HK-2 (cell line): ENCODE results near the gene XKR7.
A peak's percentile ranks its signal among the peaks of the same experiment; 100 is the strongest.
"Not testable (repeated sequence)": the region's sequence is repeated elsewhere in the genome, so short reads cannot be mapped to it uniquely, and the experiment has no call there.

ENCODE experiments used
- DNase-seq: peaks from one replicate; pipeline ENCODE4 v3.0.0-alpha.2; 2018; ENCODE audit not compliant: unreplicated experiment

XKR7 gene

GRCh38 chr20:31967830-31968249 is at the start of gene XKR7:
TSS of gene XKR7 (plus strand) at chr20:31968151. CDS start at chr20:31968176, 25 bp downstream.
- peak; percentile 84 for DNase-seq

DNA sequence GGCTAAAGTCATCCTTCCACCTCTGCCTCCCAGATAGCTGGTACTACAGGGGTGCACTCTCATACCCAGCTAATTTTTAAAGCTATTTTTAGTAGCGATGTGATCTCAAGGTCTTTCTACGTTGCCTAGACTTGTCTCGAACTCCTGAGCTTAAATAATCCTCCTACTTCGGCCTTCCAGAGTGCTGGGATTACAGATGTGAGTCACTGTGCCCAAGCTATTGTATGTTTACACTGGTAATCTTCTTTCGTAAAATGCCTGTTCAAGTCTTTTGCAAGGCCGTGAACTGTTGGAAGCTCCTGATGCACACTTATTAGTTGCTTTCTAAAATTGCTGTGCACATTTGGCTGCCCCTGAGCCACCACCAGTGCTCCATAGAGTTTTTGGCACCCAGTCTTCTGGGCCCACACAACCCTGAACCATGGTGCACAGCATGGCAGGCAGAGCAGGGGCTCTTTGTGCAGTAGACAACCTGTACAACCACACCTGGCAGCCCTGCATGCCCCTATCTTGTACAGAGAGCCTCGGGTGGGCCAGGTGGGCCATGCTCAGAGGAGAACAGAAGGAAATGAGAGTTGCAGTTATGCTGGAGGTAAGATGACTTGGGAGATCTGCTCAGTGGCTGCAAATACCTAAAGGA is 49.4 kb upstream of the XKR7 start:
- DNase-seq, result no peak

GRCh38 chr20:31919410-31920155 is 48.4 kb upstream of the XKR7 start:
- DNase-seq, result no peak

DNA sequence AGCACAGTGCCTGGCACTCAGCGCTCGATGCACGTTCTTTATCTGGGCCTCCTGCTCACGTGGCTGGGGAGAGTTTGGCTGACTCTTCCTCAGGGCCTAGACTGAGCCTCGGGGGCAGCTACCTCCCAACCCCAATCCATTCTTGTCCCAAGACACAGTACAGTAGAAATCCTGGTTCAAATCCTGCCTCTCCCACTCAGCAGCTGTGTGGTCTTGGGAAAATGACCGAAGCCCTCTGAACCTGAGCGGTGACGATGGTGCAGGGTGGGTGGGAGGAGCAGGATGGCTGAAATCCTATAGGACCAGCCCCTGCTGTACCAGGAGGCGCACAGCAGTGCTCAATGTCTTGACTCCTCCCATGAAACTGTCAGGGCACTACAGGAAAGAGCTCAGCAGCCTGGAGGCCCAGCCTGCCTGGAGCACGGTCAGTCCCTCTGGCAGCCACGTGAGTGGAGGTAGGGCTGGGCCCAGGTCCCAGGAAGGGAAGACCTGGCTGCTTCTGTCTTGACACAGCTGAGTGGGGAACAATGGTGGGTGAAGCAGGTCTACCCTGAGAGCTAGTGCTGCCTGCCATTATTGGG is 47.6 kb upstream of the XKR7 start:
- no peak for DNase-seq

GRCh38 chr20:31921480-31921879 is 46.5 kb upstream of the XKR7 start:
- DNase-seq, result not testable (repeated sequence)

GRCh38 chr20:31922181-31922580 is 45.8 kb upstream of the XKR7 start:
- no peak for DNase-seq

GRCh38 chr20:31922588-31922987 is 45.4 kb upstream of the XKR7 start:
- DNase-seq, result no peak

- DNase-seq, result no peak
Measured at GRCh38 chr20:31923388-31924331, 44.3 kb upstream of the XKR7 start.

- DNase-seq, result no peak
Measured at GRCh38 chr20:31924561-31924960, 43.4 kb upstream of the XKR7 start.

GRCh38 chr20:31925631-31926030 is 42.3 kb upstream of the XKR7 start:
- no peak for DNase-seq

GRCh38 chr20:31926493-31926892 is 41.5 kb upstream of the XKR7 start:
- no peak for DNase-seq

GRCh38 chr20:31927627-31928159 is 40.3 kb upstream of the XKR7 start:
- DNase-seq, result no peak

DNA sequence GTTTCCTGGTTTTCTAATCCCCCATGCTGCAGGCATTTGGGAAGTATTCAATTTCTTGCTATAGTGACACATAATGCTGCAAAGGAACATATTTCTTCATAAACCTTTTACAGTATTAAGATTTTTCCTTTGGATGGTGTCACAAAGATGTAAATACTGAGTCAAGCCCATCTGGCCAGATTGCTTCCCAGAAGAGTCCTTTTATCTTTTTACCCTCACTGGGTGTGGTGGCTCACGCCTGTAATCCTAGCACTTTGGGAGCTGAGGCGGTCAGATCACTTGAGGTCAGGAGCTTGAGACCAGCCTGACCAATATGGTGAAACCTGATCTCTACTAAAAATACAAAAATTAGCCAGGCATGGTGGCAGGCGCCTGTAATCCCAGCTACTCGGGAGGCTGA is 38.3 kb upstream of the XKR7 start:
- DNase-seq, result not testable (repeated sequence)

DNA sequence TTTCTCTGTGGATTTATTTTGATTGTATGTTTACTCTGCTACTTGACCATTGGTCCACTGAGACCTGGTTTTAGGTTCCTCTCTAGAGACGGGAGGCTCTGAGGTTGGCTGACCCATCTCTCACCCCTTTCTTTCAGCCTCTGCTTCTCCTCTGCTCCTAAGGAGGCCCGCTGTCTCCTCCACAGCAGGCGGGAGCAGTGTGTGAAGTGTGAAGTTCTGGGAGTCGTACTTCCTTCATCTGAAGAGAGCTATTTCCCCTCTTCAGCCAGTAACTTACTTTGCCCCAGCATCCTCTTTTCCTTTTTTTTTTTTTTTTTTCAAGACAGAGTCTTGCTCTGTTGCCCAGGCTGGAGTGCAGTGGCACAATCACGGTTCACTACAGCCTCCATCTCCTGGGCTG is 37.2 kb upstream of the XKR7 start:
- no peak for DNase-seq

- no peak for DNase-seq
Measured at GRCh38 chr20:31933698-31934097, 34.3 kb upstream of the XKR7 start.

GRCh38 chr20:31934491-31934890 is 33.5 kb upstream of the XKR7 start:
- no peak for DNase-seq

- DNase-seq, result no peak
Measured at GRCh38 chr20:31934968-31935764, 32.8 kb upstream of the XKR7 start.

DNA sequence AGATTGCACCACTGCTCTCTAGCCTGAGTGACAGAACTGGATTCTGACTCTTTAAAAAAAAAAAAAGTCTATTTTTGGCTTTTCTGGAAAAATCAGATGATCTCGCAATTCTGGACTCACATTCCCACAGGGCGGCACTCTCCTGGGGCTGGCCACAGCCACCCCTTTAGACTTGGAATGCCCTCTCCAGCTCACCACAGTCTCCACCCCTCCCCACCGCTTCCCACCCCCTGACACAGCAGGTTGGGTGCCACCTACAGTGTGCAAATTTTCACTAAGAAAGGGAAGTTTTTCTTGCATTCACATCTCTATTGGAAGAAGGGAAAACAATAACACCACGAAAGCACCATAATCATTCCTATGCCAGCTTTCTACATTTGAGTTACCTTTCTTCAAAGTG is 31.5 kb upstream of the XKR7 start:
- DNase-seq, result no peak

DNA sequence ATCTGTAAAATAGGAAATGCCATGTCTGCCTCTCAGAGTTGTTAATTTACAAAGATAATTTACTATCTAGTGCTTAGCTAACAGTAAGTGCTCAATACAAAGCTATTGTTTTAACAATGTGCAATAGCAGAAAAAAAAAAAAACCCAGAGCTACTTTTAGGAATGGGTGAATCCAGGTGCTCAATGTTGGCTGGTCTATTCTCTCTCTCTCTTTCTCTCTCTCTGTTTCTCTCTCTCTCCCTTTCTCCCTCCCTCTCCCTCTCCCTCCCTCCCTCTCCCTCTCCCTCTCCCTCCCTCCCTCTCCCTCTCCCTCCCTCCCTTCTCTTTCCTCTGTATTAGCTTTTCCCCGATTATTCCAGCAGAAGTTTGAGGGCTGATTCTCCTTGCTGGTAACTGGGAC is 30.1 kb upstream of the XKR7 start:
- DNase-seq, result no peak

DNA sequence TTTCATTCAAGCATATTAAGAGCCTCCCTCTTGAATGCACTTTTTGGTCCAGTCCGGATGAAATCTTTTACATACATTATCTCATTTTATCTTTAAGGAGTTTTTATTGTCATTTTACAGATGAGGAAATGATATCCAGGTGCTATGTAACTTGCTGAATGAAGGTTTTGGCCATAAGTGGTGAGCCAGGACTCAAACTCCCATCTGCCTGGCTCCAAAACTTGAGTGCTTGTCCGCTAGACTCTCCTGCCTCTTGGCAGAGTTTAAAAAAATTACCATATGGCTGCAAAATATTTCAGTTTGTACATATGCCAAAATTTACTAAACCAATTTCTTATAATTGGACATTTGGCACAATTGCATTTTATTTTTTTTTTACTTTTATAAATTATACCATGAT is 28.3 kb upstream of the XKR7 start:
- DNase-seq, result no peak

DNA sequence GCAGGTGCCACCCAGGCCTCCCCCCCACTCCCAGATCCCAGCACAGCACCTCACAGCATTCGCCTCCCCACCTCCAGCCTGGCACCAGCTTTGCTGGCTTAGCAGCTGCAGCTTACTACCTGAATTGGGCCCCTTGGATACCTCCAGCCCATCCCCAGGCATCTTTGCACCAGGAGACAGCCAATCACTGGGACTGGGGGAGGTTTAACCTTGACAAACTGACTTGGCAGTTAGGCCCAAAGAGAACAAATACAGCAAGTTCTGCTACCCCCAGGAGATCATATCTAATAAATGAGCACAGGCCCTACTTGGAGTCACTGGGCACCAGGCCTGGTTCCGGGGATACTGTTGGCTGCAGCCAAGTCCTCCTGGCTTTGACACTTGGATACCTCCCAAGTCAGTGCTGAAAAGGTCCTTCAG is 24.9 kb upstream of the XKR7 start:
- no peak for DNase-seq
